ENCODE results near the gene MIS12.

Gene MIS12

GRCh38 chr17:5481451-5481850 lies 4.9 kb upstream of the MIS12 start:
- no peak for TF ChIP-seq EZH2phosphoT487 (IDR thresholded peaks at IDR 0.05; ENCODE audit: low read depth)
- peaks cover 22% of the 10 kb centered on the region for H3K79me2 ChIP-seq (ENCODE audit: low read length)
- H3K9ac ChIP-seq (ENCODE audit: low read length): no peak overlapping the region
- H3K4me3 ChIP-seq (ENCODE audit: low read length): no peak overlapping the region
- H2AFZ ChIP-seq (ENCODE audit: low read depth, low read length): no peak overlapping the region
- no peak overlapping the region for H3K27ac ChIP-seq (ENCODE audit: low read length)
- H3K9me3 ChIP-seq (ENCODE audit: insufficient read depth, low read length): no peaks in the 10 kb centered on the region
- H3K27me3 ChIP-seq (ENCODE audit: low read depth, low read length): no peaks in the 10 kb centered on the region
- peaks cover 33% of the 10 kb centered on the region for H3K36me3 ChIP-seq (replicated peaks; ENCODE audit: low read depth, low read length)
- H3K4me1 ChIP-seq (ENCODE audit: low read length): peaks cover 9% of the 10 kb centered on the region
- no peak overlapping the region for H3K4me2 ChIP-seq (ENCODE audit: low read length)
- no peaks in the 10 kb centered on the region for H4K20me1 ChIP-seq (ENCODE audit: insufficient read depth, low read length)

- Histone ChIP-seq H3K9me3 (ENCODE audit: insufficient read depth, low read length) (no peaks in the 10 kb centered on the region), H3K4me2 (ENCODE audit: low read length) (peak within 1 kb of the TSS; percentile 83), H3K4me3 (ENCODE audit: low read length) (peak within 1 kb of the TSS; percentile 98), H3K4me1 (ENCODE audit: low read length) (peaks cover 12% of the 10 kb centered on the region), H2AFZ (ENCODE audit: low read depth, low read length) (peak within 1 kb of the TSS; percentile 78), H3K27me3 (ENCODE audit: low read depth, low read length) (no peaks in the 10 kb centered on the region), H3K9ac (ENCODE audit: low read length) (peak within 1 kb of the TSS; percentile 98), H4K20me1 (ENCODE audit: insufficient read depth, low read length) (no peaks in the 10 kb centered on the region), H3K36me3 (replicated peaks; ENCODE audit: low read depth, low read length) (peaks cover 44% of the 10 kb centered on the region), H3K79me2 (ENCODE audit: low read length) (peaks cover 41% of the 10 kb centered on the region), H3K27ac (ENCODE audit: low read length) (peak within 1 kb of the TSS; percentile 99)
- TF ChIP-seq CTCF (IDR thresholded peaks at IDR 0.05; ENCODE audit: low read depth, low read length) (no peak), EZH2phosphoT487 (IDR thresholded peaks at IDR 0.05; ENCODE audit: low read depth) (no peak)
Measured at GRCh38 chr17:5485270-5486205, 828 bp upstream of the MIS12 start, which contains the start of gene DERL2. DERL2 (minus strand) TSS chr17:5486178; CDS start chr17:5486161, 17 bp downstream.

GRCh38 chr17:5488752-5489151 lies 2.4 kb downstream of the MIS12 start:
- Histone ChIP-seq H3K4me2 (ENCODE audit: low read length) (no peak overlapping the region), H3K4me3 (ENCODE audit: low read length) (no peak overlapping the region), H3K9me3 (ENCODE audit: insufficient read depth, low read length) (no peaks in the 10 kb centered on the region), H3K36me3 (replicated peaks; ENCODE audit: low read depth, low read length) (peaks cover 38% of the 10 kb centered on the region), H3K9ac (ENCODE audit: low read length) (no peak overlapping the region), H3K27me3 (ENCODE audit: low read depth, low read length) (no peaks in the 10 kb centered on the region), H3K79me2 (ENCODE audit: low read length) (peaks cover 38% of the 10 kb centered on the region), H3K4me1 (ENCODE audit: low read length) (peaks cover 12% of the 10 kb centered on the region), H2AFZ (ENCODE audit: low read depth, low read length) (no peak overlapping the region), H3K27ac (ENCODE audit: low read length) (no peak overlapping the region), H4K20me1 (ENCODE audit: insufficient read depth, low read length) (no peaks in the 10 kb centered on the region)
- TF ChIP-seq CTCF (IDR thresholded peaks at IDR 0.05; ENCODE audit: low read depth, low read length) (no peak), EZH2phosphoT487 (IDR thresholded peaks at IDR 0.05; ENCODE audit: low read depth) (no peak)

- Histone ChIP-seq H3K27me3 (ENCODE audit: low read depth, low read length) (no peaks in the 10 kb centered on the region), H3K27ac (ENCODE audit: low read length) (no peak overlapping the region), H4K20me1 (ENCODE audit: insufficient read depth, low read length) (no peaks in the 10 kb centered on the region), H3K9me3 (ENCODE audit: insufficient read depth, low read length) (no peaks in the 10 kb centered on the region), H3K4me3 (ENCODE audit: low read length) (no peak overlapping the region), H2AFZ (ENCODE audit: low read depth, low read length) (no peak overlapping the region), H3K79me2 (ENCODE audit: low read length) (peaks cover 4% of the 10 kb centered on the region; the same call in 1 of the 2 replicates), H3K9ac (ENCODE audit: low read length) (no peak overlapping the region), H3K4me2 (ENCODE audit: low read length) (no peak overlapping the region), H3K4me1 (ENCODE audit: low read length) (no peaks in the 10 kb centered on the region), H3K36me3 (replicated peaks; ENCODE audit: low read depth, low read length) (peaks cover 29% of the 10 kb centered on the region)
- TF ChIP-seq CTCF (IDR thresholded peaks at IDR 0.05; ENCODE audit: low read depth, low read length) (no peak), EZH2phosphoT487 (IDR thresholded peaks at IDR 0.05; ENCODE audit: low read depth) (no peak)
Measured at GRCh38 chr17:5492970-5493369, 6.6 kb downstream of the MIS12 start.

Data from OCI-LY3 (cell line).